Transverse colon (tissue), 4 donors: ENCODE measurements around the gene CD5L. TPM values are rescaled to one million over a fixed set of nuclear protein-coding genes. Genes with fewer than 3 reads are reported as not detected.

Experiments
- DNase-seq: peaks from one replicate; pipeline ENCODE4 v3.0.0-alpha.2; 2019
- H3K27ac ChIP-seq, 4 donors: fragments of 200-600 bp; sonication (generic); 2 replicates each; pipeline ENCODE4 v1.5.1; 2016 to 2018; ENCODE audit warnings: inconsistent platforms in 4 of 4
- H3K27me3 ChIP-seq: fragments of 200-600 bp; sonication (generic); 2 replicates; pipeline ENCODE4 v1.5.1; 2017; ENCODE audit warnings: inconsistent platforms
- H3K36me3 ChIP-seq, 4 donors: fragments of 200-600 bp; sonication (generic); 2 replicates each; pipeline ENCODE4 v1.5.1; 2017 to 2019; ENCODE audit warnings: inconsistent platforms in 4 of 4
- H3K4me1 ChIP-seq, 4 donors: fragments of 200-600 bp; sonication (generic); 2 replicates each; pipeline ENCODE4 v1.5.1; 2017 to 2020; ENCODE audit warnings: inconsistent platforms in 4 of 4
- H3K4me3 ChIP-seq, 4 donors: fragments of 200-600 bp; sonication (generic); 1 replicate in 1 of 4; 2 replicates in 3 of 4; pipeline versions ENCODE4 v1.5.1 to v1.6.1; 2017 to 2019; ENCODE audit warnings: inconsistent platforms in 4 of 4
- H3K9me3 ChIP-seq, 2 donors: fragments of 200-600 bp; sonication (generic); 2 replicates each; pipeline ENCODE4 v1.5.1; 2017 to 2019; ENCODE audit warnings: inconsistent platforms in 2 of 2
- CTCF ChIP-seq, 5 experiments: fragments of 200-600 bp in 3 of 5; fragments of 450-650 bp in 2 of 5; sonication (generic) in 3 of 5; IDR thresholded peaks; 1 replicate in 2 of 5; 2 replicates in 3 of 5; pipeline ENCODE4 v1.5.1; 2016 to 2017; ENCODE audit warnings: antibody characterized with exemption in 5 of 5, inconsistent platforms in 3 of 5, mild to moderate bottlenecking in 2 of 5, moderate library complexity in 1 of 5
- EP300 ChIP-seq: sonication (generic); formaldehyde crosslinking; IDR thresholded peaks from one replicate; pipeline ENCODE4 v1.6.1; 2017; ENCODE audit warnings: antibody characterized with exemption, low read depth
- POLR2A ChIP-seq: fragments of 450-650 bp; IDR thresholded peaks from one replicate; pipeline ENCODE4 v1.6.1; 2016; ENCODE audit warnings: antibody characterized with exemption, mild to moderate bottlenecking, moderate library complexity
- POLR2AphosphoS5 ChIP-seq, 3 donors: sonication (generic); formaldehyde crosslinking; IDR thresholded peaks; one replicate each; pipeline ENCODE4 v1.6.1; 2016; ENCODE audit warnings: antibody characterized with exemption in 3 of 3
- WGBS, 2 donors: methylation state at CpG; one replicate each; pipeline ENCODE4 v1.1.5; 2018; ENCODE audit warnings: low coverage in 1 of 2; 5-methylcytosine and 5-hydroxymethylcytosine counted together
- in situ Hi-C, 4 donors: fragments of 200-750 bp; cut with MboI; loops; one replicate each; pipeline versions ENCODE4 v1.15.0 to v1.15.1; 2017; ENCODE audit warnings: low sequenced_read_pairs in 3 of 4, low pct_ligation_motif_present in 1 of 4, low pct_unique_long_range_greater_than_20kb in 1 of 4
- intact Hi-C: fragments of 100-400 bp; cut with DNase I; formaldehyde crosslinking; loops from one replicate; pipeline ENCODE4 v1.15.1; 2023; ENCODE audit warnings: low total_unique reads
- small RNA-seq, 4 donors: library from RNA; depleted of rRNA; stranded (forward); fragments of <200 nt; gene quantifications; one replicate each; pipeline ENCODE3, GENCODE V24; 2016
- total RNA-seq, 4 donors: library from RNA; depleted of rRNA; stranded (reverse); fragments of >200 nt; gene quantifications; one replicate each; pipeline ENCODE4 v1.1.0, GENCODE V29; 2016

The CD5L gene
- total RNA-seq, 4 donors from 2014 or later: not detected

DNA sequence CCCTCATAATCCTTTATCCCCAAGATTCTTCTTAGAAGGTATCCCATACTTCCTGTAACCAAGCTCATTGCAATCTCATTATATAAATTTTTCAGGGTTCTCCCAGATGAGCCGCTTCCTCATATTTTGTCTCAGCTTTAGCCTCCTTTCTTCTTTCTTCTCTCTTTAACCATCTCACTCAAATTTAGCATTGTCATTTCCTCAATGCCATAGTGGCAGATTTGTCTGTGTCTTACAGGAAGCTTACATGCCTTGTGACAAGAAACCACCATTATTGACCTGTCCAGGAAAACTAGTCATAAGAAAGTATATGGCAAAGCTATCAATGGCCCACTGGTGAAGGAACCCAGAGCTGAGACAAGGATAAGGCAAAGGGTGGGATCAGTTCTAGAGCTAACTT, 58.7 kb downstream of the CD5L start:
- Histone ChIP-seq H3K36me3 (no peaks in the 10 kb centered on the region), H3K27ac (no peak overlapping the region), H3K9me3 (no peaks in the 10 kb centered on the region), H3K4me3 (no peak overlapping the region), H3K27me3 (no peaks in the 10 kb centered on the region), H3K4me1 (peaks cover 0 to 11% (median 0%) of the 10 kb centered on the region in 4 donors)
- no peak for TF ChIP-seq EP300
- TF ChIP-seq POLR2AphosphoS5 (IDR thresholded peaks at IDR 0.05): no peak
- no peak for TF ChIP-seq POLR2A
- intact Hi-C loops: no loop called here
- 67 to 83% methylated on average over 1 of the region's 1 CpG for WGBS, 2 donors
- DNase-seq: no peak
- in situ Hi-C loops: no loop called here

- peak; percentile 30 for DNase-seq
- Histone ChIP-seq H3K27ac (peak overlapping the region in 1 of 4 donors; percentile 11), H3K9me3 (no peaks in the 10 kb centered on the region), H3K4me3 (no peak overlapping the region), H3K36me3 (no peaks in the 10 kb centered on the region), H3K4me1 (peaks cover 0 to 11% (median 0%) of the 10 kb centered on the region in 4 donors), H3K27me3 (no peaks in the 10 kb centered on the region)
- 15 to 31% methylated on average over 2 of the region's 2 CpGs for WGBS, 2 donors
- intact Hi-C loops: no loop called here
- in situ Hi-C loops: no loop called here
- no peak for TF ChIP-seq POLR2AphosphoS5 (IDR thresholded peaks at IDR 0.05)
- TF ChIP-seq POLR2A: no peak
- TF ChIP-seq EP300: no peak
- TF ChIP-seq CTCF (IDR thresholded peaks at IDR 0.05): no peak
Observed at GRCh38 chr1:157781048-157781447, 60.6 kb downstream of the CD5L start.

Small RNA genes lying within 50 kb of the gene (small RNA-seq; reads per million reads assigned to genes)
- 0 reads per million in 4 donors for gene MRPS21P2

Other genes with a start within 250 kb of the CD5L start
- not detected for gene FCRL4, start 243.7 kb downstream of the CD5L start, total RNA-seq
- gene FCRL3, start 141.0 kb downstream of the CD5L start, total RNA-seq: 1 to 10 TPM in 2 of 4 donors, not detected in 2; 4.0 to 4.9 TPM
- 10 to 100 TPM in 1 of 4 donors, under 1 TPM in 2, not detected in 1; 0.37 to 10.8 (median 0.41) TPM for gene FCRL2, start 64.7 kb downstream of the CD5L start, total RNA-seq
- 10 to 100 TPM in 1 of 4 donors, 1 to 10 TPM in 1, not detected in 2; 6.4 to 12.9 TPM for gene FCRL1, start 21.7 kb downstream of the CD5L start, total RNA-seq
- 10 to 100 TPM in 2 of 4 donors, 1 to 10 TPM in 2; 8.2 to 18.3 (median 12.6) TPM for gene KIRREL1, start 151.8 kb upstream of the CD5L start, total RNA-seq